ENCODE data around the gene PCDHB12. TPM values are rescaled to one million over a fixed set of nuclear protein-coding genes. Genes with fewer than 3 reads are reported as not detected.
"Not testable (repeated sequence)": the region's sequence is repeated elsewhere in the genome, so short reads cannot be mapped to it uniquely, and the experiment has no call there.

PCDHB12 gene
- 12.6 TPM for total RNA-seq

- FAIRE-seq (no peak), DNase-seq (ENCODE audit: low spot score in 2 of 2) (no peak)
Measured at GRCh38 chr5:141208478-141208877, at the start of gene PCDHB12. Gene PCDHB12 (plus strand): TSS chr5:141208719. CDS start chr5:141208908, 189 bp downstream.

- no peak for DNase-seq (ENCODE audit: low spot score in 2 of 2)
- no peak for FAIRE-seq
Measured at GRCh38 chr5:141172381-141173204, 35.9 kb upstream of the PCDHB12 start, which contains the start of gene PCDHB7. Gene PCDHB7 (plus strand): TSS chr5:141172644. CDS start chr5:141172836, 192 bp downstream.

GRCh38 chr5:141174291-141175104, 34.0 kb upstream of the PCDHB12 start:
- not testable (repeated sequence) for FAIRE-seq; DNase-seq (ENCODE audit: low spot score in 2 of 2)

GRCh38 chr5:141175933-141176332, 32.6 kb upstream of the PCDHB12 start:
- DNase-seq (ENCODE audit: low spot score in 2 of 2) (no peak), FAIRE-seq (peak; percentile 98)

GRCh38 chr5:141177577-141178191, 30.8 kb upstream of the PCDHB12 start, which contains the start of gene PCDHB8:
Gene PCDHB8 (plus strand): TSS chr5:141177790. CDS start chr5:141178035, 245 bp downstream.
- DNase-seq (ENCODE audit: low spot score in 2 of 2); FAIRE-seq: not testable (repeated sequence)

- FAIRE-seq = not testable (repeated sequence)
Measured at GRCh38 chr5:141179371-141179770, 29.1 kb upstream of the PCDHB12 start.

GRCh38 chr5:141179876-141180275, 28.6 kb upstream of the PCDHB12 start:
- DNase-seq (ENCODE audit: low spot score in 2 of 2); FAIRE-seq: not testable (repeated sequence)

More at GRCh38 chr5:141179371-141179770, 29.1 kb upstream of the PCDHB12 start:
- DNase-seq (ENCODE audit: low spot score in 2 of 2) = not testable (repeated sequence)

- no peak for DNase-seq (ENCODE audit: low spot score in 2 of 2)
- no peak for FAIRE-seq
Measured at GRCh38 chr5:141180313-141180712, 28.2 kb upstream of the PCDHB12 start.

- FAIRE-seq (no peak), DNase-seq (ENCODE audit: low spot score in 2 of 2) (no peak)
Measured at GRCh38 chr5:141182248-141182647, 26.3 kb upstream of the PCDHB12 start, which contains the start of gene PCDHB16. Gene PCDHB16 (plus strand): TSS chr5:141182387. CDS start chr5:141182560, 173 bp downstream.

GRCh38 chr5:141184117-141184855, 24.2 kb upstream of the PCDHB12 start:
- DNase-seq (ENCODE audit: low spot score in 2 of 2); FAIRE-seq: not testable (repeated sequence)

GRCh38 chr5:141186897-141187512, 21.5 kb upstream of the PCDHB12 start, which contains the start of gene PCDHB9:
Gene PCDHB9 (plus strand): TSS chr5:141187161. CDS start chr5:141187319, 158 bp downstream.
- DNase-seq (ENCODE audit: low spot score in 2 of 2) (no peak), FAIRE-seq (no peak)

- FAIRE-seq; DNase-seq (ENCODE audit: low spot score in 2 of 2): not testable (repeated sequence)
Measured at GRCh38 chr5:141188682-141189081, 19.8 kb upstream of the PCDHB12 start.

GRCh38 chr5:141189131-141189530, 19.4 kb upstream of the PCDHB12 start:
- DNase-seq (ENCODE audit: low spot score in 2 of 2); FAIRE-seq: not testable (repeated sequence)

- no peak for DNase-seq (ENCODE audit: low spot score in 2 of 2)
- FAIRE-seq = no peak
Measured at GRCh38 chr5:141192110-141192725, 16.3 kb upstream of the PCDHB12 start, which contains the start of gene PCDHB10. Gene PCDHB10 (plus strand): TSS chr5:141192353. CDS start chr5:141192553, 200 bp downstream.

- not testable (repeated sequence) for FAIRE-seq; DNase-seq (ENCODE audit: low spot score in 2 of 2)
Measured at GRCh38 chr5:141194332-141194731, 14.2 kb upstream of the PCDHB12 start.

- FAIRE-seq (no peak), DNase-seq (ENCODE audit: low spot score in 2 of 2) (no peak)
Measured at GRCh38 chr5:141196363-141196762, 12.2 kb upstream of the PCDHB12 start.

GRCh38 chr5:141199359-141200235, 8.9 kb upstream of the PCDHB12 start, which contains the start of gene PCDHB11:
Gene PCDHB11 (plus strand): TSS chr5:141199627. CDS start chr5:141199775, 148 bp downstream.
- no peak for FAIRE-seq
- DNase-seq (ENCODE audit: low spot score in 2 of 2) = no peak

Data from frontal cortex (tissue), 4 donors.